Spleen (tissue), 7 donors: ENCODE results near the gene ISG20L2.

ENCODE experiments used
- CTCF ChIP-seq, 11 experiments: fragments of 200-600 bp in 7 of 11; fragments of 450-650 bp in 4 of 11; sonication (generic) in 4 of 11; IDR thresholded peaks in 8 of 11; conservative IDR thresholded peaks in 3 of 11; 1 replicate in 7 of 11; 2 replicates in 4 of 11; pipeline versions ENCODE4 v1.4.0 to v1.8.0; 2016 to 2021; ENCODE audit warnings: antibody characterized with exemption in 11 of 11, inconsistent platforms in 4 of 11, mild to moderate bottlenecking in 1 of 11
- POLR2A ChIP-seq, 3 donors: fragments of 450-650 bp; IDR thresholded peaks; one replicate each; pipeline ENCODE4 v1.5.1; 2017; ENCODE audit warnings: antibody characterized with exemption in 3 of 3, mild to moderate bottlenecking in 1 of 3
- POLR2AphosphoS5 ChIP-seq, 3 donors: sonication (generic); formaldehyde crosslinking; IDR thresholded peaks; one replicate each; pipeline ENCODE4 v1.5.1; 2017; ENCODE audit warnings: antibody characterized with exemption in 3 of 3
- donor health status: DM: no; HTN: no; CAD: no; lungs with moderate emphysema.
- donor health status: DM: no; HTN: no; CAD: no.
- donor health status: DM: no; HTN: no; CAD: no.

DNA sequence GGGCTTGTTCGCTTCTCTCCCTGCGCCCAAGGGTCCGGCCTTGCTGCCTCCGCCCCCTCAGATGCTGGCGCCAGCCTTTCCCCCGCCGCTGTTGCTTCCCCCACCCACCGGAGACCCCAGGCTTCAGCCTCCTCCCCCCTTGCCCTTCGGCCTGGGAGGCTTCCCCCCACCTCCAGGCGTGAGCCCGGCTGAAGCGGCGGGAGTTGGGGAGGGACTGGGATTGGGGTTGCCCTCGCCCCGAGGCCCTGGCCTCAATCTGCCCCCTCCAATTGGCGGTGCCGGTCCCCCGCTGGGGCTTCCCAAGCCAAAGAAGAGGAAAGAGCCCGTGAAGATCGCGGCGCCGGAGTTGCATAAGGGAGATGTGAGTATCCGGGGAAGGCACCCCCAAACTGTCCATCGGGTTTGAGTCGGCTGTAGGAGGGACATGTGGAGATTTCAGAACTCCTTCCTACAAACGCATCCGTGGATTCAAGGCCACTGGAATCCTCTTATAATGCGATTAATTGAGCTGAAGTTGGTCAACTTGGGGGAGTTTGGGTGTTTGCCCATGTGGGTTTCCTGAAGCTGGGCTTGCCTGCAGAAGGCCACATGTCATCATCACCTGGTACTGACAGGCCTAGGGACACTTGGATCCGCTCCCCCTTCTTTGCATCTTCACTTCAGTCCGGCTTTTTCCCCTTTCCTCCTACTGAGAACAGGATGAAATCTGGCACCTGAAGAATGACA, 39.5 kb upstream of the ISG20L2 start:
- TF ChIP-seq CTCF (IDR thresholded peaks at IDR 0.05 in 8 of 11, conservative IDR thresholded peaks at IDR 0.05 in 3 of 11) (no peak), POLR2A (IDR thresholded peaks at IDR 0.05) (no peak), POLR2AphosphoS5 (IDR thresholded peaks at IDR 0.05) (no peak)
